ENCODE results near the gene TMEM233.
"Not testable (repeated sequence)": the region's sequence is repeated elsewhere in the genome, so short reads cannot be mapped to it uniquely, and the experiment has no call there.

Gene TMEM233

DNA sequence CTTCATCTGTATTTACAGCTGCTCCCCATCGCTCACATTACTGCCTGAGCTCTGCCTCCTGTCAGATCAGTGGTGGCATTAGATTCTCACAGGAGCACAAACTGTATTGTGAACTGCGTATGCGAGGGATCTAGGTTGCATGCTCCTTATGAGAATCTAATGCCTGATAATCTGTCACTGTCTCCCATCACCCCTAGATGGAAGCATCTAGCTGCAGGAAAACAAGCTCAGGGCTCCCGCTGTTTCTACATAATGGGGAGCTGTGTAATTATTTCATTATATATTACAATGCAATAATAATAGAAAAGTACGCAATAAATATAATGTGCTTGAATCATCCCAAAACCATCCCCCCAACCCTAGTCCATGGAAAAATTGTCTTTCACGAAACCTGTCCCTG, 64.6 kb downstream of the TMEM233 start:
- H3K36me3 Mint-ChIP-seq; H3K27ac Mint-ChIP-seq; H3K4me3 Mint-ChIP-seq; H3K9me3 Mint-ChIP-seq; H3K4me1 Mint-ChIP-seq; ATAC-seq (replicated peaks); DNase-seq: not testable (repeated sequence)
- peaks cover 3 to 18% of the 10 kb centered on the region in 2 donors for H3K27me3 Mint-ChIP-seq

DNA sequence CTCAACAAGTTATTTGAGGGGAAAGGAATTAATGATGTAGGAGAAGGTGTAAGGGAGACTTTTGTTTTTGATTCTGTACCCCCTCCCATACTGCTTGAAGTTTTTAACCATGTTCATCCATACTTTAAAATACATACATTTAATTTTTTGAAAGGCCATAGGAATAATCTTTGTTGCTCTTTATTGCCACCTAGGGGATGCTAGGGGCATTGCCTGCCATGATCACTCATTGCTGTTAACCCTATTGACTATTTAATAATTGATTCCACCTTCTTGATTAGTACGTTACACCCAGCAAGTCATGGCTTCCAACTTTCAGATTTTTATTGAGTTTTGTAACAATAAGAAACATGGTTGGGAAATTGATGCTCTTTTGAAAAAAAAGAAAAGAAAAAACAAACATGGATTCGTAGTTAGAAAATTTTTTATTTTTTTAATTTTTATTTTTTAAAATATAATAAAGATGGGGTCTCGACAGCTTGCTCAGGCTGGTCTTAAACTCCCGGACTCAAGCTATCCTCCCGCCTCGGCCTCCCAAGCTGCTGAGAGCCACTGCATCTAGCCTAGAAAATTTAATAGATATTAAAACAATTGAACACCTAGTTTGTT, 65.8 kb downstream of the TMEM233 start:
- peak in 1 of 2 donors; percentile 52 for ATAC-seq (replicated peaks)
- Mint-ChIP-seq H3K27me3 (peaks cover 3 to 18% of the 10 kb centered on the region in 2 donors), H3K4me3 (no peak overlapping the region), H3K9me3 (peaks cover 0 to 2% of the 10 kb centered on the region in 2 donors), H3K27ac (no peak overlapping the region), H3K36me3 (no peaks in the 10 kb centered on the region), H3K4me1 (peaks cover 2 to 5% of the 10 kb centered on the region in 2 donors)
- DNase-seq = no peak

DNA sequence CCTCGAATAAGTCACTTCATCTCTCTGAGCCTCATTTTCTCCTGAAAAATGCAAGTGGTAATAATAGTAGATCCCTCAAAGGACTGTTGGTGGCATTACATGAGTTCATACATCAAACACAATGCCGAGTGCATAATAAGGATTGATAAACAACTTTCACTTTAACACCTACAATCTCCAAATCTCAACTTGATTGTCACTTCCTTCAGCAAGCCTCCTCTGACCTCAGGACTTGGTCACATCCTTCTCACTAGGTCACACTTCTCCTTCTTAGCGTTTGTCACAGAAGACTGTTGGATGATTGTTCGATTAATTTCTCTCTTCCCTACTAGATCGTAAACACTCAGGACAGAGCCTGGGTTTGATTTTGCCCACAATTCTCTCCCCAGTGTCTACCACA, 66.5 kb downstream of the TMEM233 start:
- H3K27ac Mint-ChIP-seq = no peak overlapping the region
- no peak overlapping the region for H3K4me3 Mint-ChIP-seq
- peaks cover 2 to 5% of the 10 kb centered on the region in 2 donors for H3K4me1 Mint-ChIP-seq
- ATAC-seq (replicated peaks) = no peak
- DNase-seq = no peak
- H3K27me3 Mint-ChIP-seq = peaks cover 3 to 18% of the 10 kb centered on the region in 2 donors
- H3K36me3 Mint-ChIP-seq = no peaks in the 10 kb centered on the region
- peaks cover 0 to 2% of the 10 kb centered on the region in 2 donors for H3K9me3 Mint-ChIP-seq

DNA sequence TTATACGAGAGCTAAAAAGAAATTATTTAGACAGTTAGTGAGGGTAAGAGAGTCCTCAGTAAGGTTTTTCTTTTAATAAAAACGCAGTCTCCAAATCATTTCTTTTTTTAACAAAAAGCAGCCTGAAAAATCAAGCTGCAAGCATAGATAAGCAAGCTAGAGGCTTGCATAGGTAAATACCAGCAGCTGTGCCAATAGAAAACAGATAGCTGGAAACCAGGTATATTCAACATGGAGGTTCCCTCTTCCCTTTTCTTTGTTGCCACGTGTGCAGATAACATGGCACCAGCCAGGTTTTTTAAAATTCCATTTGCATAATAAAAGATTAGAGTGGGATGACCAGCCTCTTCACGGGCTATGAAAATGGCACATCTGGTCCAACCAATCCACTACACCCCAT, 68.3 kb downstream of the TMEM233 start:
- H3K4me1 Mint-ChIP-seq = peaks cover 8 to 16% of the 10 kb centered on the region in 2 donors
- no peak for DNase-seq
- H3K4me3 Mint-ChIP-seq = no peak overlapping the region
- H3K27me3 Mint-ChIP-seq = peaks cover 3 to 18% of the 10 kb centered on the region in 2 donors
- no peak for ATAC-seq (replicated peaks)
- H3K9me3 Mint-ChIP-seq = peaks cover 0 to 2% of the 10 kb centered on the region in 2 donors
- H3K36me3 Mint-ChIP-seq = no peaks in the 10 kb centered on the region
- no peak overlapping the region for H3K27ac Mint-ChIP-seq

DNA sequence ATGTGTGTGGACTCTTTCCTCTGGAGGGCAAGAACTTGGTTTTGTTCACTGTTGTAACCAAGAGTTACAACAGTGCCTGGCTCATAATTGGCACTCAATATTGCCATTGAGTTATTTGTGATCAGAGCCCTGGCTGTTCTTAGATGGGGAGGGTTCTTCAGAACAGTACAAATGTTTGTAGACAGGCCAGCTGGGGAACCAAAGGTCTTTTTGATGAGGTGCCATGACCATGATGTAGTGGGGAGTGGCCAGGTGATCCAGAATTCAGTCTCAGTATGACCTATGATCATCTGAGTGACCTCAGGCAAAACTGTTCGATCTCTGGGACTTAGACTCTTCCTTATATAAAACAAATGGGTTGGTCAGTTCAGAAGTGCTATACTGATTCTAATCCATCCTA, 71.1 kb downstream of the TMEM233 start:
- Mint-ChIP-seq H3K4me1 (peaks cover 14 to 26% of the 10 kb centered on the region in 2 donors), H3K27me3 (peaks cover 3 to 18% of the 10 kb centered on the region in 2 donors), H3K9me3 (peaks cover 0 to 2% of the 10 kb centered on the region in 2 donors), H3K27ac (peak overlapping the region; percentile 37), H3K36me3 (peaks cover 8 to 10% of the 10 kb centered on the region in 2 donors), H3K4me3 (no peak overlapping the region)
- no peak for DNase-seq
- ATAC-seq (replicated peaks) = no peak

DNA sequence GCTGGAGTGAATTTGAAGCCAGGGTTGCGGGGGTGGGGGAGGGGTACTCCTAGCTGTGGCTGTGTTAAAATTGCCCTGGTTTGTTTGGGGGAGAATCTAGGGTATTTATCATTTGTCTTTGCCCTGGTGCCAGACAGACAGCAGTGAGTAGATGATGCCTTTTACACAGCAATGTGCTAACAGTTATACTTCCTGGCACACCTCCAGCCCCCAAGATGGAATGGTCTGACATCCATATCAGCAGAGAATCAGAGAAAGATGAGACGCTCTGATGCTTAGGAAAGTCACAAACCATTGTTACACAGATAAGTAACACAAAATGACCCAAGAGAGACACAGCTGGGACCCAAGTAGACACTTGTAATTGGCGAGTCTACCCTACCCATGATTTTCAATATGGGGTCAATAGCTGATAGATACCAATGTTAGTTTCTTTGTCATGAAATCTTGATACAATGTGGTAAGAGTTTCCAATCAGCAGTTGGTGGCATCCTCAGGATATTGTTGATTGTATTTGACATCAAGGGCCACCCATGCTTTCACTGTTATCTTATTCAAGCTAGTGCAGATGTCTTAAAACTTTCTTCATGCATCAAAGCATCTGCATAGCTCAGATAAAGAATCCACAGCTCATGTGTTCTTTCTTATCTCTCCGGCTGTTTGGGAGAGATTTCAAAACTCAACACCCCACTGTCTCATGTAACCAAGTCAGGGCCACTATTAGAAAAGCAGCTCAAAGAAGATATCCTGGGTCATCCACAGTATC, 71.8 kb downstream of the TMEM233 start:
- Mint-ChIP-seq H3K4me1 (peaks cover 17 to 27% of the 10 kb centered on the region in 2 donors), H3K9me3 (peaks cover 0 to 2% of the 10 kb centered on the region in 2 donors), H3K36me3 (peaks cover 15 to 16% of the 10 kb centered on the region in 2 donors), H3K27me3 (peaks cover 3 to 13% of the 10 kb centered on the region in 2 donors), H3K27ac (no peak overlapping the region), H3K4me3 (no peak overlapping the region)
- no peak for ATAC-seq (replicated peaks)
- DNase-seq = no peak

DNA sequence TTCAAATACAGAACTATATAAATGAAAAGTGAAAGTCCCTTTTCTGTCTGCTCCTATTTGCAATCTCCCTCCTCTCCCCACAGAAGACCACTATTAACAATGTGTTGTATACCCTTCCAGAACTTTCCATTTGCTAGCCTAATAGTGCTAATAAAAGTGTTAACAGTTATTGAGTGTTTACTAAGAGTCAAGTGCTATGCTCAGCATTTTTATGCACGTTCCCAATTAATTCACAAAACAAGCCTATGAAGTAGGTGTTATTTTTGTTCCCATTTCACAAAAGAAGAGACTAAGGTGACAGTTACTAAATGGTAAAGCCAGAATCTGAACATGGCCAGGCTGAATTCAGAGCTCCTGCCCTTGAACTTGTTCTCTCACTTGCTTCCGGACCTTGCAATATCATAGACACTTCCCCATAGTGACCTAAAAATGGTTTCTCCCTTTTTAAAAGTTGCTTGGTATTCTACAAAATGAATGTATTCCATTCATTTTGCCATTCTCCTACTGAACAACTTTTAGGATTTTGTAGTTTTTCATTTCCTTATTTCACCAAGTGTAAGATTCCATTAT, 72.7 kb downstream of the TMEM233 start:
- ATAC-seq (replicated peaks) (no peak), DNase-seq (no peak)
- peaks cover 2 to 10% of the 10 kb centered on the region in 2 donors for H3K27me3 Mint-ChIP-seq

DNA sequence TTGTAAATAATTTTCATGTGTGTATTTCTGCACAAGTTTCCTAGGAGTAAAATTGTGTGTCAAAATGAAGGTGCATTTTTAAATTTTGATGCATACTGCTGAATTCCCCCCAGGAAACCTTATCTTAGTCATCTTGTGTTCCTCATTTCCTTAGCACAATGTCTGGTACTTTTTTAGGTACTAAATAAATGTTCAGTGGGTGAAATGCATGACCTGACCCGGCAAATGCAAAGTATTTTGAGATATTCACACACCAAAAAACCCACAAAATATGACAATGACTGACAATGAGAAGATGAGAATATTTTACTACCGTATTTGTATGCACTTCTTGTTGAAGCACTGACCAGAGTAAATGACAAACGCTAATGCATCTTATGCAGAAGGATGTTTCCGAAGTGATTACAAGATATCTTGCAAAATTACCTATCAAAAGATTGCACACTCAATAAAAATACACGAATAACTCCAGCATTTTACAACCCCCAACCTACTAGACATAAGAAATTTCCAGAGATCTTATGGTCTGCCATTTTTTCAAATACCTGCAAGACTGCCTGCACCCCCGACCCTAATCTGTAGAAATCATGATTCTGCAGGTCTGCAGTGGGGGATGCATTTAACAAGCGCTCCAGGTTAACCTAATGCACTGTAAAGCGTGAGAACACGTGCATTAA, 73.5 kb downstream of the TMEM233 start:
- ATAC-seq (replicated peaks) (peak; percentile 46 to 53), DNase-seq (no peak)
- Mint-ChIP-seq H3K27ac (peak overlapping the region; percentile 86), H3K9me3 (peaks cover 5 to 6% of the 10 kb centered on the region in 2 donors), H3K4me1 (peaks cover 29 to 43% of the 10 kb centered on the region in 2 donors), H3K36me3 (peaks cover 32% of the 10 kb centered on the region in 2 donors), H3K27me3 (peaks cover 0 to 5% of the 10 kb centered on the region in 2 donors), H3K4me3 (peak overlapping the region; percentile 88 to 90)

More for the DNA sequence above, 72.7 kb downstream of the TMEM233 start:
- Mint-ChIP-seq H3K9me3 (peaks cover 3 to 4% of the 10 kb centered on the region in 2 donors), H3K4me1 (peaks cover 26 to 37% of the 10 kb centered on the region in 2 donors), H3K4me3 (peak overlapping the region; percentile 72 to 76), H3K27ac (peak overlapping the region; percentile 86), H3K36me3 (peaks cover 25 to 26% of the 10 kb centered on the region in 2 donors)

DNA sequence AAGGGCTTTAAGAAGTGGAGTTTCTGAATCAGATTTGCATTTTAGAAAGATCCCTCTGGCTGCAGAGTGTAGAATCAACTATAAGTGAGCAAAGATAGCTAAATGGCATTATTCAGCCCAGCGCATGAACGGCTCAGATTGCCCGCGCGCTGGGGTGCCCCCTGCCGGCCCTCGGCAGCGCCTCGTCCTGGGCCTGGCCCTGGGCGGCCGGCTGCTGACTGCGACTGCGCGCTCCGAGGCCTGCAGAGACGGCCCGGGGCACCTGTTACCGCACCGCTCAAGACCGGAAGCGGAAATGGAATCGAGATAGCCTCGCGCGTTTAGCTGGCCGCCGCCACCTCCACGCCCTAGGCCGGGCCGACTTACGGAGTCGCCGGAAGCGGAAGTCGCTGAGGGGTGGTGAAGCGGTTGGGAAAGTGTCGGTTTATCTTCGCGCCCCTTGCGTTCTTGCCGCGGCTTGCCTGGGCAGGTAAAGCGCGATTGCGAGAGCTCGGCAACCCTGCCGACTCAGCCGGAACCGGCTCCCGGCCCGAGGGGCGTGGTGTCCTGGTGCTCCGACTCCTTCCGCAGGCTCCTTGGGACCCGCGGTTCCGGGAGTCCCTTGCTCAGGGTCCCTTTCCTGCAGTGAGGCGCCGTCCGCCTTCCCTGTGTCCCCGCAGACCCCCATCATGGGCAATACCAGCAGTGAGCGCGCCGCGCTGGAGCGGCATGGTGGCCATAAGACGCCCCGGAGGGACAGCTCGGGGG, 74.2 kb downstream of the TMEM233 start, which contains the start of gene PRKAB1:
Gene PRKAB1 (plus strand): TSS at position 557 of the 747 bp plus-strand sequence. CDS start 112 bp downstream, at position 669.
- DNase-seq = peak; percentile 97
- peaks cover 39% of the 10 kb centered on the region in 2 donors for H3K36me3 Mint-ChIP-seq
- ATAC-seq (replicated peaks) = peak; percentile 88 to 92
- peaks cover 5 to 6% of the 10 kb centered on the region in 2 donors for H3K9me3 Mint-ChIP-seq
- H3K4me3 Mint-ChIP-seq = peak within 1 kb of the TSS; percentile 88 to 90
- no peaks in the 10 kb centered on the region for H3K27me3 Mint-ChIP-seq
- peak within 1 kb of the TSS; percentile 98 for H3K27ac Mint-ChIP-seq
- H3K4me1 Mint-ChIP-seq = peaks cover 31 to 50% of the 10 kb centered on the region in 2 donors

DNA sequence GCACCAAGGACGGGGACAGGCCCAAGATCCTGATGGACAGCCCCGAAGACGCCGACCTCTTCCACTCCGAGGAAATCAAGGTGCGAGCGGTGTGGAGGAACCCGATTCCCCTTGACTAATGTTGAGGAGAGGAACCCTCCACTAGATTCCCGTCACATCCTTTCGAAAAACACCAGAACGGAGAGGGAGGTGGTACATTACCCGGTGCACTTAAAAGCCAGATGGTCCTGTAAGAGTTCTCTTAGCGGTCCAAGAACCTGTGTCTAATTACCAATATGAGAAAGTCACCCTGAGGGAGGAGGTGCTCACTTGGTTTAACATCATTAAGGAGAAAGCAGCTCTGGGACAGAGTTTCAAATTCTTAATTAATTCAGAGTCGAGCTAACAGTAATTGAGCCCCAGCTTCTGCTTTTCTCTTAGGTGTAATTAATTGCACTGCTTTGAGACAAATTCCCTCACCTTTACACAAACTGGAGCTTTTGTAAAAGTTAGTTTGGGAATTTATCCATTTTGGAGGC, 74.8 kb downstream of the TMEM233 start:
- Mint-ChIP-seq H3K27ac (peak overlapping the region; percentile 98), H3K36me3 (peaks cover 45% of the 10 kb centered on the region in 2 donors), H3K27me3 (no peaks in the 10 kb centered on the region), H3K4me1 (peaks cover 38 to 56% of the 10 kb centered on the region in 2 donors), H3K4me3 (peak overlapping the region; percentile 88 to 90), H3K9me3 (peaks cover 5 to 6% of the 10 kb centered on the region in 2 donors)
- DNase-seq = no peak
- ATAC-seq (replicated peaks) = no peak

DNA sequence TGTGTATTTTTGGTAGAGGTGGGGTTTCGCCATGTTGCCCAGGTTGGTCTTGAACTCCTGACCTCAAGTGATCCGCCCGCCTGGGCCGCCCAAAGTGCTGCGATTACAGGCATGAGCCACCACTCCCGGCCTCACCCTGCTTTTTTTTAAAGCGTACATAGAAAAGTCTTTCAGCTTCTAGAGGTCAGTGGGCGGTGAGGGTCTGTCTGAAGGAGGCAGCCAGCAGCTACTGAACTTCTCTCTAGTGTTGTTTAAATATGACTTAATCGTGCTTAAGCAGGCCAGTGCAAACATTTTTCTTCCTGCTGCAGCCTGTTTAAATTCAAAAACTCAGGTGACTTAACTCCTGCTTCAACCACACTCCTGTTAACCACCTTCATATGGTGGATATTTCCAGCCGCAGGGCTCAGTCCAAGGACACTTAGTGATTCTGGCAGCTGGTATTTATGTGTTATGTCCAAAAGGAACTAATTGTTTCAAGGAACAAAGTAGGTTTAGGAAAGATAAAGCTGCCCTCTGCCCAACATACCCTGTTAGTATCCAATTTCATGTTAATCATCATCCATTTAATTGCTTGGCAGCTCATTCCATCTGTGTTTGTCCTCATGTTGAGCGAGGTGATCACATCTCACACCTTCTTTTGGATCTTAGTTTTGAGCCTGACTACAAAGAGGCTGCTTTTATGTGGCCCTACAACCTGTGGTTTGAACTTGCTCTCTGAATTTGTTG, 76.3 kb downstream of the TMEM233 start:
- H3K36me3 Mint-ChIP-seq = peaks cover 57 to 58% of the 10 kb centered on the region in 2 donors
- no peaks in the 10 kb centered on the region for H3K27me3 Mint-ChIP-seq
- peak overlapping the region; percentile 95 for H3K27ac Mint-ChIP-seq
- H3K4me1 Mint-ChIP-seq = peaks cover 47 to 67% of the 10 kb centered on the region in 2 donors
- peaks cover 3 to 6% of the 10 kb centered on the region in 2 donors for H3K9me3 Mint-ChIP-seq
- DNase-seq (no peak), ATAC-seq (replicated peaks) (no peak)
- peak overlapping the region; percentile 83 to 90 for H3K4me3 Mint-ChIP-seq

DNA sequence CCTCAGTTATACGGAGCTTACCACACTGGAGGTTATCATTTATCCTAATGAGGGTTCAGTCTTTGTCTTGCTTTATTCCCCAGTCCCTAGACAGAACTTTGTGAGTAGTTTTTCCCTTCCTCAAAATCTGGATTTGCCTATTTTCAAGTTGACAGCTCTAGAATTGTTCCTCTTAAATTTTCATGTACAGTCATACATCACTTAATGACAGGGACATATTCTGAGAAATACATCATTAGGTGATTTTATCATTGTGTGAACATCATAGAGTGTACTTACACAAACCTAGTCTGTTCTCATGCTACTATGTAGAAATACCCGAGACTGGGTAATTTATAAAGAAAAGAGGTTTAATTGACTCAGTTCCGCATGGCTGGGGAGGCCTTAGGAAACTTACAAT, 77.5 kb downstream of the TMEM233 start:
- H3K4me3 Mint-ChIP-seq = peak overlapping the region; percentile 26 to 69
- H3K4me1 Mint-ChIP-seq = peaks cover 49 to 74% of the 10 kb centered on the region in 2 donors
- H3K36me3 Mint-ChIP-seq = peaks cover 64 to 68% of the 10 kb centered on the region in 2 donors

More for the DNA sequence above, 77.5 kb downstream of the TMEM233 start:
- DNase-seq (no peak), ATAC-seq (replicated peaks) (no peak)
- Mint-ChIP-seq H3K27me3 (no peaks in the 10 kb centered on the region), H3K27ac (peak overlapping the region; percentile 95), H3K9me3 (peaks cover 3 to 6% of the 10 kb centered on the region in 2 donors)

Measured in stimulated activated naive B cell treated with anti-CD40 and anti-IgM and Interleukin-4, amounts not matched to agents 10 μg/mL and 1 μg/mL and 100 μg/mL, for 72 hours (primary cell).